Keratinocyte (primary cell): ENCODE results near the gene RNF150.

Experiments used
- EZH2 ChIP-seq: IDR thresholded peaks from one replicate; pipeline ENCODE4 v1.6.1; 2012; ENCODE audit warnings: inconsistent platforms, mild to moderate bottlenecking, low read length, moderate library complexity
- TF ChIP-seq, protein P1 (sequence below), 3 experiments: IDR thresholded peaks in 1 of 3; conservative IDR thresholded peaks in 1 of 3; optimal IDR thresholded peaks in 1 of 3; 2 replicates in 2 of 3; 3 replicates in 1 of 3; pipeline versions ENCODE3 to v1.5.1; 2011; ENCODE audit warnings: low read length in 3 of 3, mild to moderate bottlenecking in 3 of 3, moderate library complexity in 2 of 3, control low read depth in 1 of 3, inconsistent platforms in 1 of 3; ENCODE audit not compliant: insufficient read depth in 2 of 3; ENCODE audit errors: extremely low read depth in 1 of 3

DNA sequence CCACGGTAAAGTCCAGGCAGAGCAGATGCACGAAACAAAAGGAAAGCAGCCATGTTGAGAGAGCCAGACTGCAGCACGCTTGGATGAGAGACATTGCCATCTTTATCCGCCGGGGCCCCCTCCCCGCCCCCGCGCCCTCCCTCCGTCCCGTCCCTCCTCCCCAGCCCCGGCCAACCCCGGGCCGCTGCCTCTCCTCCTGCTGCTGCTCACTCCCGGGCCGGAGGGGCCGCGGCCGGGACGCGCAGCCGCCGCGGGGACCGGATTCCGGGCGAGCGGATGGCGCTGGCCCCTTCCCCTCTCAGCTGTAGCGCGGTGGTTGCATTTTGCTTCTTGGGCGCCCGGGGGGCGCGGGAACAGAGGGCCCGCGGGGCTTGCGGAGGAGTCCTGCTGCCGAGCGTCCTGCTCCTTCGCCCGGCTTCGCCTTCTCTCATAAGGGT lies 542 bp downstream of the RNF150 start:
- TF ChIP-seq, protein P1, sequence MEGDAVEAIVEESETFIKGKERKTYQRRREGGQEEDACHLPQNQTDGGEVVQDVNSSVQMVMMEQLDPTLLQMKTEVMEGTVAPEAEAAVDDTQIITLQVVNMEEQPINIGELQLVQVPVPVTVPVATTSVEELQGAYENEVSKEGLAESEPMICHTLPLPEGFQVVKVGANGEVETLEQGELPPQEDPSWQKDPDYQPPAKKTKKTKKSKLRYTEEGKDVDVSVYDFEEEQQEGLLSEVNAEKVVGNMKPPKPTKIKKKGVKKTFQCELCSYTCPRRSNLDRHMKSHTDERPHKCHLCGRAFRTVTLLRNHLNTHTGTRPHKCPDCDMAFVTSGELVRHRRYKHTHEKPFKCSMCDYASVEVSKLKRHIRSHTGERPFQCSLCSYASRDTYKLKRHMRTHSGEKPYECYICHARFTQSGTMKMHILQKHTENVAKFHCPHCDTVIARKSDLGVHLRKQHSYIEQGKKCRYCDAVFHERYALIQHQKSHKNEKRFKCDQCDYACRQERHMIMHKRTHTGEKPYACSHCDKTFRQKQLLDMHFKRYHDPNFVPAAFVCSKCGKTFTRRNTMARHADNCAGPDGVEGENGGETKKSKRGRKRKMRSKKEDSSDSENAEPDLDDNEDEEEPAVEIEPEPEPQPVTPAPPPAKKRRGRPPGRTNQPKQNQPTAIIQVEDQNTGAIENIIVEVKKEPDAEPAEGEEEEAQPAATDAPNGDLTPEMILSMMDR (optimal IDR thresholded peaks at IDR 0.05 in 1 of 3, IDR thresholded peaks at IDR 0.05 in 1 of 3, conservative IDR thresholded peaks at IDR 0.05 in 1 of 3; ENCODE audit: extremely low read depth in 1 of 3, insufficient read depth in 2 of 3, low read length in 3 of 3) = no peak
- no peak for TF ChIP-seq EZH2
